Thoracic aorta (tissue), 2 donors: Measurements from ENCODE around the gene BANP. TPM values are rescaled to one million over a fixed set of nuclear protein-coding genes. Genes with fewer than 3 reads are reported as not detected.
"Not testable (repeated sequence)": the region's sequence is repeated elsewhere in the genome, so short reads cannot be mapped to it uniquely, and the experiment has no call there.

Experiments
- ATAC-seq: fragments of 150-250 bp; one replicate; pipeline ENCODE4 v1.8.0; 2017; ENCODE audit warnings: low read depth; ENCODE audit not compliant: insufficient number of reproducible peaks, low FRiP score
- DNase-seq: peaks from one replicate; pipeline ENCODE4 v3.0.0-alpha.2; 2020; ENCODE audit warnings: low spot score
- H3K27ac ChIP-seq, 2 donors: fragments of 200-600 bp; sonication (generic); 1 replicate in 1 of 2; 2 replicates in 1 of 2; pipeline ENCODE4 v1.5.1; 2016; ENCODE audit warnings: mild to moderate bottlenecking in 2 of 2, moderate library complexity in 2 of 2
- H3K27me3 ChIP-seq: fragments of 200-600 bp; sonication (generic); replicated peaks from 2 replicates; pipeline ENCODE4 v1.6.0; 2016; ENCODE audit warnings: mild to moderate bottlenecking; ENCODE audit not compliant: insufficient read depth
- H3K36me3 ChIP-seq: fragments of 200-600 bp; sonication (generic); one replicate; pipeline ENCODE4 v1.5.1; 2016
- H3K4me1 ChIP-seq, 2 donors: fragments of 200-600 bp; sonication (generic); 1 replicate in 1 of 2; 2 replicates in 1 of 2; pipeline versions ENCODE4 v1.5.1 to v1.6.0; 2016; ENCODE audit warnings: low read depth in 2 of 2, mild to moderate bottlenecking in 1 of 2; ENCODE audit not compliant: control insufficient read depth in 1 of 2
- H3K4me3 ChIP-seq: fragments of 200-600 bp; sonication (generic); 2 replicates; pipeline ENCODE4 v1.5.1; 2016; ENCODE audit warnings: mild to moderate bottlenecking
- H3K9me3 ChIP-seq: fragments of 200-600 bp; sonication (generic); 2 replicates; pipeline ENCODE4 v1.5.1; 2016
- CTCF ChIP-seq: fragments of 200-600 bp; sonication (generic); IDR thresholded peaks from one replicate; pipeline ENCODE4 v1.5.1; 2019; ENCODE audit warnings: antibody characterized with exemption
- total RNA-seq, 2 donors: library from RNA; depleted of rRNA; stranded (reverse); fragments of >200 nt; gene quantifications; one replicate each; pipeline versions ENCODE4 v1.1.0 to v1.2.3, GENCODE V29; 2016

BANP gene
- total RNA-seq, 2 donors from 2014 or later: 18.6 to 21.8 TPM

GRCh38 chr16:88038526-88038908 lies 87.3 kb downstream of the BANP start:
- peaks cover 20% of the 10 kb centered on the region for H3K36me3 ChIP-seq
- H3K9me3 ChIP-seq, ATAC-seq, H3K27ac ChIP-seq, H3K4me1 ChIP-seq, H3K27me3 ChIP-seq, DNase-seq, H3K4me3 ChIP-seq: not testable (repeated sequence)

- no peak overlapping the region for H3K27ac ChIP-seq
- no peak for TF ChIP-seq CTCF
- H3K36me3 ChIP-seq: peaks cover 20% of the 10 kb centered on the region
- no peak for ATAC-seq
- H3K4me1 ChIP-seq: no peaks in the 10 kb centered on the region
- no peak overlapping the region for H3K4me3 ChIP-seq
- no peak for DNase-seq
- no peaks in the 10 kb centered on the region for H3K9me3 ChIP-seq
- H3K27me3 ChIP-seq: no peaks in the 10 kb centered on the region
These were observed 88.4 kb downstream of the BANP start for GRCh38 chr16:88039591-88039990.

- H3K27ac ChIP-seq, H3K4me1 ChIP-seq, H3K27me3 ChIP-seq, H3K4me3 ChIP-seq, DNase-seq, H3K9me3 ChIP-seq, ATAC-seq: not testable (repeated sequence)
- H3K36me3 ChIP-seq: peaks cover 13% of the 10 kb centered on the region
These were observed 89.1 kb downstream of the BANP start for GRCh38 chr16:88040196-88040876.

- not testable (repeated sequence) for ATAC-seq, H3K27me3 ChIP-seq, H3K36me3 ChIP-seq, H3K4me3 ChIP-seq, H3K9me3 ChIP-seq, H3K27ac ChIP-seq, DNase-seq, H3K4me1 ChIP-seq
These were observed 89.6 kb downstream of the BANP start for GRCh38 chr16:88040877-88041244.

- H3K4me3 ChIP-seq, H3K36me3 ChIP-seq, H3K4me1 ChIP-seq, ATAC-seq, H3K27ac ChIP-seq, DNase-seq, H3K9me3 ChIP-seq, H3K27me3 ChIP-seq: not testable (repeated sequence)
These were observed 90.3 kb downstream of the BANP start for GRCh38 chr16:88041506-88041905.

- not testable (repeated sequence) for ATAC-seq, H3K27ac ChIP-seq, H3K27me3 ChIP-seq, H3K4me1 ChIP-seq, H3K9me3 ChIP-seq, DNase-seq, H3K4me3 ChIP-seq, H3K36me3 ChIP-seq
These were observed 90.8 kb downstream of the BANP start for GRCh38 chr16:88041986-88042562.

GRCh38 chr16:88043208-88043910 lies 92.1 kb downstream of the BANP start:
- not testable (repeated sequence) for ATAC-seq, H3K4me3 ChIP-seq, H3K36me3 ChIP-seq, H3K4me1 ChIP-seq, H3K27ac ChIP-seq, H3K27me3 ChIP-seq, H3K9me3 ChIP-seq, DNase-seq

GRCh38 chr16:88044121-88044581 lies 92.9 kb downstream of the BANP start:
- DNase-seq, H3K27me3 ChIP-seq, H3K9me3 ChIP-seq, ATAC-seq, H3K36me3 ChIP-seq, H3K27ac ChIP-seq, H3K4me1 ChIP-seq, H3K4me3 ChIP-seq: not testable (repeated sequence)

GRCh38 chr16:88045361-88045760 lies 94.1 kb downstream of the BANP start:
- not testable (repeated sequence) for ATAC-seq, H3K27me3 ChIP-seq, H3K4me1 ChIP-seq, H3K27ac ChIP-seq, H3K9me3 ChIP-seq, H3K36me3 ChIP-seq, H3K4me3 ChIP-seq, DNase-seq
